Midbrain (tissue), 1 donor: ENCODE data around the gene UCK2.

Experiments used
- DNase-seq: peaks from one replicate; lab custom pipeline; 2025; lab: John Stamatoyannopoulos, UW

Gene UCK2

GRCh38 chr1:165900576-165901380, 73.4 kb downstream of the UCK2 start:
- DNase-seq: no peak

- no peak for DNase-seq
These were observed 75.2 kb downstream of the UCK2 start for GRCh38 chr1:165902565-165902964.

- DNase-seq: no peak
These were observed 76.3 kb downstream of the UCK2 start for GRCh38 chr1:165903672-165904071.

GRCh38 chr1:165904948-165905347, 77.5 kb downstream of the UCK2 start:
- no peak for DNase-seq

GRCh38 chr1:165905853-165906252, 78.4 kb downstream of the UCK2 start:
- no peak for DNase-seq

GRCh38 chr1:165907256-165907857, 79.9 kb downstream of the UCK2 start:
- DNase-seq: no peak

GRCh38 chr1:165910764-165911421, 83.5 kb downstream of the UCK2 start:
- no peak for DNase-seq

GRCh38 chr1:165911609-165912281, 84.3 kb downstream of the UCK2 start:
- no peak for DNase-seq

GRCh38 chr1:165912638-165913037, 85.2 kb downstream of the UCK2 start:
- no peak for DNase-seq

GRCh38 chr1:165914136-165914798, 86.9 kb downstream of the UCK2 start:
- DNase-seq: peak; percentile 87

GRCh38 chr1:165915480-165915879, 88.1 kb downstream of the UCK2 start:
- DNase-seq: no peak

GRCh38 chr1:165915932-165916348, 88.5 kb downstream of the UCK2 start:
- DNase-seq: no peak

GRCh38 chr1:165917166-165917565, 89.8 kb downstream of the UCK2 start:
- no peak for DNase-seq

GRCh38 chr1:165924117-165924516, 96.7 kb downstream of the UCK2 start:
- DNase-seq: no peak

GRCh38 chr1:165925498-165926079, 98.2 kb downstream of the UCK2 start:
- no peak for DNase-seq

- no peak for DNase-seq
These were observed 99.8 kb downstream of the UCK2 start for GRCh38 chr1:165927169-165927568.

- peak; percentile 51 for DNase-seq
These were observed 100.8 kb downstream of the UCK2 start for GRCh38 chr1:165928075-165928731.

- no peak for DNase-seq
These were observed 103.5 kb downstream of the UCK2 start for GRCh38 chr1:165930961-165931360.

- DNase-seq: no peak
These were observed 106.2 kb downstream of the UCK2 start for GRCh38 chr1:165933446-165934170.

GRCh38 chr1:165936542-165936941, 109.1 kb downstream of the UCK2 start:
- DNase-seq: no peak
